HG02588 (cell line): ENCODE results near the gene OSBPL8.
A peak's percentile ranks its signal among the peaks of the same experiment; 100 is the strongest.
"Not testable (repeated sequence)": the region's sequence is repeated elsewhere in the genome, so short reads cannot be mapped to it uniquely, and the experiment has no call there.

ENCODE experiments used
- ATAC-seq: cut with Tn5 transposase; IDR thresholded peaks from one replicate; pipeline ENCODE4 v1.9.1; 2021; ENCODE audit warnings: mild to moderate bottlenecking, moderate library complexity; ENCODE audit not compliant: unreplicated experiment

The OSBPL8 gene

GRCh38 chr12:76374386-76375020 is 185.1 kb downstream of the OSBPL8 start:
- no peak for ATAC-seq

GRCh38 chr12:76368230-76368629 is 191.3 kb downstream of the OSBPL8 start:
- ATAC-seq: no peak

- no peak for ATAC-seq
Measured at GRCh38 chr12:76366163-76366562, 193.4 kb downstream of the OSBPL8 start.

DNA sequence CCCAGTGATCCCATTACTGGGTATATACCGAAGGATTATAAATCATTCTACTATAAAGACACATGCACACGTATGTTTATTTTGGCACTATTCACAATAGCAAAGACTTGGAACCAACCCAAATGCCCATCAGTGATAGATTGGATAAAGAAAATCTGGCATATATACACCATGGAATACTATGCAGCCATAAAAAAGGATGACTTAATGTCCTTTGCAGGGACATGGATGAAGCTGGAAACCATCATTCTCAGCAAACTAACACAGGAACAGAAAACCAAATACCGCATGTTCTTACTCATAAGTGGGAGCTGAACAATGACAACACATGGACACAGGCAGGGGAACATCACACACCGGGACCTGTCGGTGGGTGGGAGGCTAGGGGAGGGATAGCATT is 195.4 kb downstream of the OSBPL8 start:
- not testable (repeated sequence) for ATAC-seq

GRCh38 chr12:76360316-76360715 is 199.3 kb downstream of the OSBPL8 start:
- no peak for ATAC-seq

DNA sequence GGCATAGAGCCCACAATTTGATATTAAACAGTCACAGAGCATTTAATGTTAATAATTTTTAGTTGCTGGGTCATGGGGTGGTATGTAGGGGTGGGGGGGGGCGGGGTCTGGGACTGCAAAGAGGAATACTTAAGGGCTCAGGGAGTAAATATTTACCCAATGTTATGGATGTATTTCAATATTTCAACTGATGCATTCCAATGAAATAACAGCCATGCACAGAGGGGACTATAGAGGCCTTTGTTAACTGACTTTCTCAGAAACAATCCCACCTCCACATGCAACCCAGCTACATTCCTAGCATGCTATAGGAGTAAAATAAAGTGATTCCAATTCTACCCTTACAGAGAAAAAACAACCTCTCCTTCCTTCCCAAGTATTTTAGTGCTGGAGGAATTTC is 203.5 kb downstream of the OSBPL8 start:
- no peak for ATAC-seq

- peak; percentile 97 for ATAC-seq
Measured at GRCh38 chr12:76348079-76348901, 211.3 kb downstream of the OSBPL8 start, which contains the start of gene BBS10. TSS of gene BBS10 (minus strand) at chr12:76348415. CDS start at chr12:76348358, 57 bp downstream.

DNA sequence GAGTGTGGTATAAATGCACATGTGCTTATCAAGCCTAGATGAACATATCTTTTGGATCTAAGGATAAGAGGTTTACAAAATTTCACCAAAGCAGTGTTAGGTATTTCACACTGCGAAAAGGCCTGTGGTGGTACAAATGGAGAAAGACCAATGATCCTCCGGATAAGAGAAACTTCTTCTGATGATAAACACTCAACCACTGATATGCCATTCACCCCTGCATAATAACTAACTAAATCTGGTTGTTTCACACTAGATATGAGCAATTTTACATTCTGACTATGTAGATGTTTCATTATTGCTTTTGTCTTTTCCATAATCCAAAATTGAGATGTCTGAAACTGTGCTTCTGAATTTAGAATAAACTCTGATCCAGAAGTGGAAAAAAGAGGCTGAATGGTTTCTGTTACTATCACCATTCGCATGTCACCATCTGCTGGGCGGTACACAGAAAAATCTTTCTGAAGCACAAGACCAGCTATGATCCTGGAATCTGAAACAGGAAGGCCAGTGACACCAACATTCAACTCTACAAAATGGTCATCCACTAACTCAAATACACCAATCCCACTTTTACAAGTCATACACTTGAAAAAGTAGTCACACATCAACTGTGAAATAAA is 212.7 kb downstream of the OSBPL8 start:
- no peak for ATAC-seq

- no peak for ATAC-seq
Measured at GRCh38 chr12:76346236-76346635, 213.3 kb downstream of the OSBPL8 start.

GRCh38 chr12:76345569-76345968 is 214.0 kb downstream of the OSBPL8 start:
- ATAC-seq: no peak

DNA sequence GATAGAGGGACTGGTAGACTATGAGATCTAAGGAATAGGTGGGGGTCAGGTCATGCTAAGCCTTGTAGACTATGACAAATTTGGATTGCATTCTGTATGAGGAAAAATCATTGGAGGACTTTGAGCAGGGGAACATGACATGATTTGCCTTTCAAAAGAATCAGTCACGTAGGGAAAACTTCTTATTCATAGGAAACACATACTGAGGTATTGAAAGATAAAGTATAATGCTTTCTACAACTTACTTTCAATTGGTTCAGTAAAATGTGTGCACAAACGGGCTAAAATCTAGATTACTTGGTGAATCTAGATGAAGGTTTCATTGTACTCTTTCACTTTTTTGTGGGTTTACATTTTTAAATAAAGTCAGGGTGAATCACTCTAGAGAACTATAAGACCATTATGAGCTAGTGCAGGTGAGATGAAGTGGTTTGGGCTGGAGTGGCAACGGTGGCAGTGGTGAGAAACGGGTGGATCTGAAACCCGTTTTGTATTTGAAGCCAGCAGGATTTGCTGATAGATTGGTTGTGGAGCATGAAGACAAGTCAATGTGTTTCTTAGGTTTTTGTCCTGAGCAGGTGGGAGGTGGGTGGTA is 218.0 kb downstream of the OSBPL8 start:
- ATAC-seq: no peak

DNA sequence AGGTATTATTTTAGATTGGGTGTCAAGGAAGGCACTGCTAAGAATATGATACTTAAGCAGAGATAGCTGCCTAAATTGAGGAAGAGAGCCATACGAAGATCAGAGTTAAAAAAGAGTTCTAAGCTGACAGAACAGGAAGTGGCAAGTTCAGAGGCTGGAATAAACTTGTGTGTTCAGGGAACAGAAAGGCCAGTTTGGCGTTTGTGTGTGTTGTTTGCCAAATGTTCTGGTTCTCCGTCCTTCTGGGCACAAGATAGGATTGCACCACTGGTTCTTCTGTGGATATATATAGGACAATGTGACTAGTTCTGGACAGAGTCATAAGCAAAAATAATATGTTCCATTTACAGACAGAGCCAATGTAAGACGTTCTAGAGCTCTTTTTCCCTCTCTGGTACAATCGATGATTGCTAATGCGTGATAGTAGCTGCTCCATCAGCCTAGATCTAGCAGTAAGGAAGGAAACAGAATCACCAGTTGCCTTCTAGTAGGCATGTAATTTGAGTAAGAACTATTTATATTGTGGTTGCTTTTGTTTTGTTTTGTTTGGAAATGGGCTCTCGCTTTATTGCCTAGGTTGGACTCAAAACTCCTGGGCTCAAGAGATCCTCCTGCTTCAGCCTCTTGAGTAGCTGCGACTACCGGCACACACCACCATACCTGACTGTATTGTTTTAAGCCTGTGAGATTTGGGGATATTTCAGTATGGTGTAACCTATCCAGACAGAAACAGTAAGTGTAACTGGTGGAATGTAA is 218.7 kb downstream of the OSBPL8 start:
- no peak for ATAC-seq

- no peak for ATAC-seq
Measured at GRCh38 chr12:76337583-76337982, 222.0 kb downstream of the OSBPL8 start.

DNA sequence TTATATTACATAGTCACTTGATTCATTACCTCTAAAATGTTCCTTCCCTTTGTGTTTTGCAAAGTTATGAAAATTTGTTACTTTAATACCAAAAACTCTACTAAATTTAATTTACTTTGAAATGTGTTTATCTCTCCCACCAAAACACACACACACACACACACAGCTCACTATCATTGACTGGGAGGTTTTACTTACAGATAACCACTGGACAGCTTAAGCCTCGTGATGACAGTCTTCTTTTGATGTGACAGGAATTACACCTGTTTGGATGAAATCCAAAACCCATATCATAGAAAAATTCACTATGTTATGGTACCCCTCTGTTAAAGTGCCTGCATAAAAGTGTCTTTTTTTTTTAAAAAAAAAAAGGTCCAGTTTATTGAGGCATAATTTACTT is 227.0 kb downstream of the OSBPL8 start:
- no peak for ATAC-seq

- ATAC-seq: no peak
Measured at GRCh38 chr12:76329606-76330005, 230.0 kb downstream of the OSBPL8 start.

DNA sequence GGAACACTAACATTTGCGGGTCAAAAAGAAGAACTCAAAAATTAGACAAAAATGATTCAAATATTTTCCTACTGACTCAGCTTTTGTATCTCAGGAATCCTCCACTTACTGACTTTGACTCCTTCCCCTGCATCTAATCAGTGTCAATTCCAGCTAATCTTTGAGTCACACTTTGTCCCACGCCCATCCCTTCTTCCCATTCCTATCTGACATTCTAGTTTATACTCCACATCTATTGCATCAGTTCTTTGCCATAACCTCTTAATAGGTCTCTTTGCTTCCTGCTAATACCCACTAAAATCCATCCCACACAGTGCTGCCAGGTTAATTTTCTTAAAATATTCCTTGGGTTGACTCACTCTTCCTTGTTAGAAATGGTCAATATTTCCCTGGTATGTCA is 230.4 kb downstream of the OSBPL8 start:
- no peak for ATAC-seq

DNA sequence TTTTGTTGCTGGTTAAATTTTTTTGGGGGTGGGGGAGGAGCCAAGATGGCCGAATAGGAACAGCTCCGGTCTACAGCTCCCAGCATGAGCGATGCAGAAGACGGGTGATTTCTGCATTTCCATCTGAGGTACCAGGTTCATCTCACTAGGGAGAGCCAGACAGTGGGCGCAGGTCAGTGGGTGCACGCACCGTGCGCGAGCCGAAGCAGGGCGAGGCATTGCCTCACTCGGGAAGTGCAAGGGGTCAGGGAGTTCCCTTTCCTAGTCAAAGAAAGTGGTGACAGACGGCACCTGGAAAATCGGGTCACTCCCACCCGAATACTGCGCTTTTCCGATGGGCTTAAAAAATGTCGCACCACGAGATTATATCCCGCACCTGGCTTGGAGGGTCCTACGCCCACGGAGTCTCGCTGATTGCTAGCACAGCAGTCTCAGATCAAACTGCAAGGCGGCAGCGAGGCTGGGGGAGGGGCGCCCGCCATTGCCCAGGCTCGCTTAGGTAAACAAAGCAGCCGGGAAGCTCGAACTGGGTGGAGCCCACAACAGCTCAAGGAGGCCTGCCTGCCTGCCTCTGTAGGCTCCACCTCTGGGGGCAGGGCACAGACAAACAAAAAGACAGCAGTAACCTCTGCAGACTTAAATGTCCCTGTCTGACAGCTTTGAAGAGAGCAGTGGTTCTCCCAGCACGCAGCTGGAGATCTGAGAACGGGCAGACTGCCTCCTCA is 239.8 kb downstream of the OSBPL8 start:
- ATAC-seq: not testable (repeated sequence)

- ATAC-seq: no peak
Measured at GRCh38 chr12:76318773-76319594, 240.6 kb downstream of the OSBPL8 start.

DNA sequence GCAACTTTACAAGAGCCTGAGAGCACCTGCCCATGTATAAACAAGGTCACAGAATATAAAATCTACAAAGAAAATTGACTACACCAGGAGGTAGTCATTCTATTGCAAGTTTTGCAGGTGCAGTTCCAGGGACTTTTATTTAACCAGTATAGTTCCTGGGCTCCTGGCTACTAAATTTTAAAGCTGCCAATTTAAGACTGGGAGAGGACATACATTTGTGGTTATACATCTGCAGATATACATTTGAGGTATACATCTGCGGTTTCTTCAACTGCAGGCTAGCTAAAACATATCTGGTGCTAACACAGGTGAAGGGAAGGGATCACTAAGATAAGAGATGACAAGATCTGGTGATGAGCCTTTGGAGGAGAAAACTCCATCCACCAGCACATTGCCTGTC is 241.6 kb downstream of the OSBPL8 start:
- ATAC-seq: no peak
